ENCODE results near the gene AMZ2.

GRCh38 chr17:68295086-68295485 lies 47.2 kb downstream of the AMZ2 start:
- no peak for TF ChIP-seq CTCF (conservative IDR thresholded peaks at IDR 0.05 in 1 of 2, IDR thresholded peaks at IDR 0.05 in 1 of 2; ENCODE audit: extremely low read depth in 1 of 2, insufficient read depth in 1 of 2, low read depth in 1 of 2, low read length in 2 of 2)
- no peak for TF ChIP-seq EZH2 (IDR thresholded peaks at IDR 0.05; ENCODE audit: borderline replicate concordance, low read length)

Measured in mammary epithelial cell (primary cell).